HG03108 (cell line): ENCODE data around the gene GPC2.
"Not testable (repeated sequence)": the region's sequence is repeated elsewhere in the genome, so short reads cannot be mapped to it uniquely, and the experiment has no call there.

Experiments used
- ATAC-seq: cut with Tn5 transposase; IDR thresholded peaks from one replicate; pipeline ENCODE4 v1.9.1; 2021; ENCODE audit warnings: moderate library complexity; ENCODE audit not compliant: unreplicated experiment

GPC2 gene

DNA sequence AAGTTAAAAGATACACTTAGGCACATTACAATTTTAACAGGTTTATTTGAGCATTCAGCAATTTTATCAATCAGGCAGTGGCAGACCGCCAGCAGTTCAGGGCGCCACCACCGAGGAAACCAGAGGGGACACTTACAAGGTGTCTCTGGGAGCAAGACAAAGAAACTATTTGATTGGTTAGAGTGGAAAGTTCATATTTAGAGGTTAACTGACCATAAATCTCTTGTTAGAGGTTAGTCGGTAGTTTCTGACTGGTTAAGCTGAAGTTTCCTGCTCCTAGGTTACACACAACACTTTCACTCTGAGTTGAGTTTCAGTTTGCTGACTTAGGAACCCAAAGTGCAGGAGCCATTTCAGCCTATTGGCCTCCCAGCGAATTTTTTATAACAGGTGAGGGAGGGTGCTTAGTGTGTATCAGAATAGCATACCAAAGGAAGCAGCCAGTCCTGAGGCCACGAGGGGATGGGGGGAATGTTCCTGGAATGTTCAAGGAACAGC is 31.8 kb upstream of the GPC2 start:
- peak; percentile 70 for ATAC-seq

DNA sequence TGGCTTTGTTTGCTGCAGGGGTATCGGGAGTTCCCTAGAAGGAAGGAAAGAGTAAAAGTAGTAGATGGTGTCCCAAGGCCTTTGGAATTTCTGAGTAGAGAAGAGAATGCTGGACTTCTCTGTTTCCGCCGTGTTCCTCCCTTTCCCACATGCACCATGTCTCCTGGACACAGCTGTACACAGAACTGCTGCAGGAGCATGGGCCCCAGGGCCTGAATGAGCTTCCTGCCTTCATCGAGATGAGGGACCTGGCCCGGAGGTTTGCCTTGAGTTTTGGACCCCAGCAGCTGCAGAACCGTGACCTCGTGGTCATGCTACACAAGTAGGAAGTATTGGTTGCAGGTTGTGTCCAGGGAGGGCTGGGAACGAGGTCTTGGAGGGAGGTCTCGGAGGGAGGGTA is 27.3 kb upstream of the GPC2 start:
- no peak for ATAC-seq

DNA sequence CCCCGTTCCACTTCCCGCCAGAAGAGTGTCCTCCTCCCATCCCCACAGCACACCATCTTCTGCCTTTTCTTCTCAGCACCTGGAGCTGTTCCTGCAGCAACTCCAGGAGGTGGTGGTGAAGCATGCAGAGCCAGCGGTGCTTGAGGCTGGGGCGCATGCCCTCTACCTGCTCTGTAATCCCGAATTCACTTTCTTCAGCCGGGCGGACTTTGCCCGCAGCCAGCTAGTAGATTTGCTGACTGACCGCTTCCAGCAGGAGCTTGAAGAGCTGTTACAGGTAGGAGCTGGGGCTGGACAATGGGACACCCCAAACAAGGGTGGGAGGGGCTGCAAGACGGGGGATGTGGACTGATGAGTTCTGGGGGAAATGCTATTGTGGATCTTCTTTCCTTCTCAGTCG is 23.5 kb upstream of the GPC2 start:
- no peak for ATAC-seq

DNA sequence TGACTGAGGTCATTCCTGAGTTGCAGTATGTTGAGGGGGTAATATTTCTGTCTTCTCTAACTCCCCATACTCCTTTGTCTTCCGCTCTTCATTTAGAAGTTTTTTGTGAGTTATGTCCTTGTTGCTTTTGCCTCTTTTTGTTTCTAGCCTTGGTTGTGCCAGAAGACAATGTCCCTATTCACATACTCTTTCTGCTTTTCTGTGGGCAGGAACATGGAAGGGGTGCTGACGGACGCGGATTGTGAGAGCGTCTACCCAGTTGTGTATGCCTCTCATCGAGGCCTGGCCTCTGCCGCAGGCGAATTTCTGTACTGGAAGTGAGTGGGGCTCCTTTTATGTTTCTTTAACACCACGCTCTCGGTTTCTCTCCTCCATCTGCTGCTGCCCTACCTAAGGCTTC is 21.1 kb upstream of the GPC2 start:
- ATAC-seq, result no peak

DNA sequence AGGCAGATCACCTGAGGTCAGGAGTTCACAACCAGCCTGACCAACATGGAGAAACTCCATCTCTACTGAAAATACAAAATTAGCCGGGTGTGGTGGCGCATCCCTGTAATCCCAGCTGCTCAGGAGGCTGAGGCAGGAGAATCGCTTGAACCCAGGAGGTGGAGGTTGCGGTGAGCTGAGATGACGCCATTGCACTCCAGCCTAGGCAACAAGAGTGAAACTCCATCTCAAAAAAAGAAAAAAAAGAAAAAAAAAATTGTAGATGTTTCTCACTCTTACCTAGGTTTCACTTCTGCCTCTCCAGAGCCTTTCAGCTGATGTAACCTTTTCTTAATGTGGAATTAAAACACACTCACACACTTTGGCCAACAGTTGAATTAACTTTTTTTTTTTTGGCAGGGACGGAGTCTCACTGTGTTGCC is 18.7 kb upstream of the GPC2 start:
- ATAC-seq, result not testable (repeated sequence)

DNA sequence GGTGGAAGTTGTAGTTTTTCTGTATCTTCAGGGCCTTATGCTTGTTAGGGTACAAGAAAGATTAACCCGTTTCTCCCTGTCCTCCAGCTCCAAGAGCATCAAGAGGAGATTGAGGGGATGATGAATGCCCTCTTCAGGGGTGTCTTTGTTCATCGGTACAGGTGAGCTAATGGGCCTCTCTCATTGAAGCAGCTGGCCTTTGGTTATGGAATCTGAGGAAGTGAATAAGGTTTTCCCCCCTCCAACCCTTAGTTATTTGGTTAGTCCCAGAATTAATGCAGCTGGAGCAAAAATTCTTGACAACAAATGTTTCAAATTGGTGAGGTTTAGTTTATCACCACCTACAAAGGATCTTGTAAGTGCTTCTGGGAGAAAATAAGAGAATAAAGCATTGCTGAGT is 18.0 kb upstream of the GPC2 start:
- ATAC-seq, result no peak

DNA sequence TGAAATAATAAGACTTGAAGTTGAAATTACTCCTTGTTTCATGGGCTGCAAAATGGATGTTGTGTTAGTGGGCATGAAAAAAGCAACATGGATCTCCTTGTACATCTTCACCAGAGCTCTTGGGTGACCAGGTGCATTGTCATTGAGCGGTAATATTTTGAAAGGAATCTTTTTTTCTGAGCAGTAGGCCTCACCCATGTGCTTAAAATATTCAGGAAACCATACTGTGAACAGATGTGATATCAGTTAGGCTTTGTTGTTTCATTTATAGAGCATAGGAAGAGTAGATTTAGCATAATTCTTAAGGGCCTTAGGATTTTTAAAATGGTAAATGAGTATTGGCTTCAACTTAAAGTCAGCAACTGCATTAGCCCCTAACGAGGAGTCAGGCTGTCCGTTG is 15.8 kb upstream of the GPC2 start:
- no peak for ATAC-seq

DNA sequence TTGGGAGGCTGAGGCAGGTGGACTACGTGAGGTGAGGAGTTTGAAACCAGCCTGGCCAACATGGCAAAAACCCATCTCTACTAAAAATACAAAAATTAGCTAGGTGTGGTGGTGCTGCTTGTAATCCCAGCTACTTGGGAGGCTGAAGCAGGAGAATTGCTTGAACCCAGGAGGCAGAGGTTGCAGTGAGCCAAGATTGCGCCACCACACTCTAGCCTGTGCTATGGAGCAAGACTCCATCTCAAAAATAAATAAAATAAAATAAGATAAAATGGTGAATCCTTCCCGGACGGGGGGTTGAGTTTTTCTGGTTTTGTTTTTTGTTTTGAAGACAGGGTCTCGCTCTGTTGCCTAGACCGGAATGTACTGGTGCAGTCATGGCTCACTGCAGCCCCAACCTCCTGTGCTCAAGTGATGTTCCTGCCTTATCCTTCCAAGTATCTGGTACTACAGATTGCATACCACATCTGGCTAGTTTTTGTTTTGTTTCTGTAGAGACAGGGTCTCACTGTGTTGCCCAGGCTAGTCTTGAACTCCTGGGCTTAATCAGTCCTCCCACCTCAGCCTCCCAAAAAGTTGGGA is 15.2 kb upstream of the GPC2 start:
- ATAC-seq, result not testable (repeated sequence)

DNA sequence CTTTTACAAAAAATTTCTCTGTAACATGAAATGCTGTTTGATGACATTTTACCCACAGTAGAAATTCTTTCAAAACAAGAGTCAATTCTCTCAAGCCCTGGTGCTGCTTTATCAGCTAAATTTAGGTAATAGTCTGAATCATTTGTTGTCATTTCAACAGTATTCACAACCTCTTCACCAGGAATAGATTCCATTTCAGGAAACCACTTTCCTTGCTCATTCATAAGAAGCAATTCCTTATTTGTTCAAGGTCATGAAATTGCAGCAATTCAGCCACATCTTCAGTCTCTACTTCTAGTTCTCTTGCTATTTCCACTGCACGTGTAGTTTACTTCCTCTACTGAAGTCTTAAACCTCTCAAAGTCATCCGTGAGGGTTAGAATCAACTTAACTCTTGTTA is 14.6 kb upstream of the GPC2 start:
- no peak for ATAC-seq

DNA sequence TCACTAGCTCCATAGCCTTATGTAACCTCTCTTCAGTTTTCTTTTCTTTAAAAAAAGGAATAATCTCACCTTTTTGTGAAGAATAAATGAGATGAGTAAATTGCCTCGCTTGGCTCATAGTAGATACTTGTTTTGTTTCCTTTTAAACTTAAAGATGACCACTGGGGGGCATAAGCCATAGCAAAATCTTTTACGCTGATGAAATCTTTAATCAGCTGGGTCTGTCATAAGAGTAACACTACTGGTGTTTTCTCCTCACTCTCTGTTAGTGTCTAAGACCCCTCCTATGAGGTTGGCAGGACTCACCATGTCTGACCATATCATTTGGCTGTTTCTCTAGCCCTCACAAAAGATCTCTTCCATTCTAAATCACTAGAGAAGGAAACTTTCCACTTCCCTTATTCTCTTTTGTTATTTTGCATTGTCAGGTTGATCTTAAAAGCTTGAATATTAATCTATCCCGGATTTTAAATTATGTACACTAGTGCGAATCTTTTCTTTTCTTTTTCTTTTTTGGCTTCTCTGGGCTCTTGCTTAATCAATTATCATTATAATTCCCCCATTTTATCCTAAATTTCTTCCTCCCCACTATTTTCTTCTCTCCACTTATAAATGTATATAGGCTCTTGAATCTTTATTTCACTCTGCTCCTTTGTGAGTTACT is 13.0 kb upstream of the GPC2 start:
- ATAC-seq, result no peak

DNA sequence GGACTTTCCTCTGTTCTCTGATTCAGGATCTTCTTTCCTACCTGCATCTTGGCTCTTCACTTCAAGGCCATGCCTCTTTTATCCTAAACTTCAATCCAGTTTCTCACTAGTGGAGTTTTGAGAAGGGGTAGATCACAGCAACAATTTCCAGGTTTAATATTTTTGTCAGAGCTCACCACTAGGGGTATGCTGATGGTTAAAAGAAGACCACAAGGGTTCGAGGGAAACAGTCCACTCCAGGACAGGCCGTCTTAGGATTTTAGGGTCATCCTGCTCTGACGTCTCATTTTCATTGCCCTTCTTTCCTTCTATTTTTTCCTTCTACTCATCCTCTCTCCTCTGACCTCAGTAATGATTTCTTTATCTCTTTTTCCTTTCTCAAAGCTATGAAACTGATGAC is 11.9 kb upstream of the GPC2 start:
- no peak for ATAC-seq

DNA sequence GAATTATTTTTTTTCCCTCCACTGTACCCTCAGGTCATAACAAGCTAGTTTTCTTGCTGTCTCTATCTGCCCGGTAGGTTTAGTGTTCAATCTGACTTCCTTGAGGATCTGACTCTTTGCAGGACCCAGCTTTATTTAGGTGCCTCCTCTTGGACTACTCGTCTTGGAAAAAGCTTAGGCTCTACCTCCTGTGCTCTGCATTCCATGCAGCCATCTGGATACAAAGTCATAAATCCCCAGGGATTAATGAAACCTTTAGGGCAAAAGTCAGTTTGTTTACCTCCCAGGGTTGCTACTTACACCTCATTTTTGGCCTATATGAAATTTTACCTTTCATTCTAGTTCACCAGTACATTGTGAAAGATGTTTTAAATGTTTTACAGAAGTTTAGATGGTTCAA is 8.5 kb upstream of the GPC2 start:
- no peak for ATAC-seq

DNA sequence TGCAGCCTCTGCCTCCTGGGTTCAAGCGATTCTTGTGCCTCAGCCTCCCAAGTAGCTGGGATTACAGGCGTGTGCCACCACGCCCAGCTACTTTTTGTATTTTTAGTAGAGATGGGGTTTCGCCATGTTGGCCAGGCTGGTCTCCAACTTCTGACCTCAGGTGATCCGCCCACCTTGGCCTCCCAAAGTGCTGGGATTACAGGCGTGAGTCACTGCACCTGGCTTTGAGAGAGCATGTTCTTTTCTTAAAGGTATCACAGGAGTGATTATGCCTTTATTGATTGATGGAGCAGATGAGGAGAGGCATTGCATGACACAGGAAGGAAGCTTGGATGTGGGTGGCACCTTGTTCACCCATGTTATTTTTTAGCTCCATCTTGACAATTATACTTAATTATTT is 5.9 kb upstream of the GPC2 start:
- not testable (repeated sequence) for ATAC-seq

DNA sequence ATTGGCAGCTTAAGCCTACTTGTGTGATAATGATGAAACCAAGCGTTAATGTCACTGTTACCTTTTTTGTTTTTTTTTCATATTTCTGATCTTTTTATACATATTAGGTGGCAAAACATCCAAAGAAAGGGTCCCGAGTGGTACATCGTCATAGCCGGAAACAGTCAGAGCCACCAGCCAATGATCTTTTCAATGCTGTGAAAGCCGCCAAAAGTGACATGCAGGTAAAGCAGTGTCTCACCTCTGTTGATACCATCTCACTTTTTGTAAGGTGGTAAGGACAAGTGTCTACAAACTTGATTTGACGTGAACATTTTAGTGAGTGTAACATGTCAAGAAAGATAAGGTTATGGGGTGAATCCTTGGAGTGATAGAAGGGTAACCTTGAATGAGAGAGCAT is 5.4 kb upstream of the GPC2 start:
- ATAC-seq, result not testable (repeated sequence)

DNA sequence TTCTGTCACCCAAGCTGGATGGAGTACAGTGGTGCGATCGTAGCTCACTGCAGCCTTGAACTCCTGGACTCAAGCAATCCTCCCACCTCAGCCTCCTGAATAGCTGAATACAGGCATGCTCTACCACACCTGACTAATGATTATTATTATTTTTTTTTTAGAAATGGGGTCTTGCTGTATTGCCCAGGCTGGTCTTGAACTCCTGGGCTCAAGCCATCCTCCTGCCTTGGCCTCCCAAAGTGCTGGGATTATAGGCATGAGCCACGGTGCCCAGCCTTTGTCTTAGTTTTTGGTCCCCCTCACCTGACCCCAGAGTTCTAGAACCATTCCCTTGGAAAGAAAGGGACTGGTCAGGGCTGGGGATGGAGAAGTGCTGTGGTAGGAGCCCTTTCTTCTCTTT is 2.9 kb upstream of the GPC2 start:
- not testable (repeated sequence) for ATAC-seq

DNA sequence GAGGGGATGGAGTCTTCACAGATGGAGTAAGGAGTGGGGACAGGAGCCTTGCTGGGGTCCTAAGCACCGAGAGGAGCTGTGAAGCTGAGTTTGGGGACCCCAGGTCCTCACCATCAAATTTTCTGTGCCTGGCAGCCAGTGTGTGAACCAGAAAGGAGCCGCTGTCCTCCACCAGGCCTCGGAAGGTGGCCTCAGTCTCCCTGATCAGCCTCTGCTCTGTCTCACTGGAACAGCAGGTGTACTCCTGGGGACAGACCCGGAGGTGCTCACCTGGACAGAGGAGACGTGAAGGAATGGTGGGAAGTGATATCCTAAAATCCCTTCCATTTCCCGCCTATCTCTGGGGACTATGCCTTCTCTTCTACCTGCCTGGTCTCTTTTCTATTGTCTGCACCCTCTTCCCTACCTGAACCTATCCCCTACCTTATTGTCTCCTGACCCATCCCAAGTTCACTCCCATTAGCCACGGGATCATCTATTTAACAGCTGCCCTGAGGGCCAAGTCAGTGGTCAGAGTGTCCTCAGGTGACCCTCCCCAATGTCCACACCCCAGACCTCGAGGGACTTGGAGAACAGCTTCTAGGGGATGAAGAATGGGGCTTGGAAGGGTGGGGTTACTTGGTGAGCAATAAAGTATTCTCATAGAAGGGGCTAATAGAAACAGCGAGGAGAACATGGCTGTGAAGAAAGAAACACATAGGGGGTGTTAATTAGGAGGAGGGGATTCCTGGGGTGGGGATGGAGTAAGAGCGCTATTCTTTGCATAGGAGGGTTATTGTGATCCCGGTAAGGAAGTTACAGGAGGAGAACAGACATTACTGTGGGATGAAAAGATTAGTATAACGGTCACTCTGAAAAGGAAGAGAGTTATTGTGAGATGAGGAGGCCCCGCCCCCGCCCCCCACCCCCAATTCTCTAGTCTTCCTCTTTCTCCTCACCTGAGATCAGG is 811 bp downstream of the GPC2 start:
- no peak for ATAC-seq

DNA sequence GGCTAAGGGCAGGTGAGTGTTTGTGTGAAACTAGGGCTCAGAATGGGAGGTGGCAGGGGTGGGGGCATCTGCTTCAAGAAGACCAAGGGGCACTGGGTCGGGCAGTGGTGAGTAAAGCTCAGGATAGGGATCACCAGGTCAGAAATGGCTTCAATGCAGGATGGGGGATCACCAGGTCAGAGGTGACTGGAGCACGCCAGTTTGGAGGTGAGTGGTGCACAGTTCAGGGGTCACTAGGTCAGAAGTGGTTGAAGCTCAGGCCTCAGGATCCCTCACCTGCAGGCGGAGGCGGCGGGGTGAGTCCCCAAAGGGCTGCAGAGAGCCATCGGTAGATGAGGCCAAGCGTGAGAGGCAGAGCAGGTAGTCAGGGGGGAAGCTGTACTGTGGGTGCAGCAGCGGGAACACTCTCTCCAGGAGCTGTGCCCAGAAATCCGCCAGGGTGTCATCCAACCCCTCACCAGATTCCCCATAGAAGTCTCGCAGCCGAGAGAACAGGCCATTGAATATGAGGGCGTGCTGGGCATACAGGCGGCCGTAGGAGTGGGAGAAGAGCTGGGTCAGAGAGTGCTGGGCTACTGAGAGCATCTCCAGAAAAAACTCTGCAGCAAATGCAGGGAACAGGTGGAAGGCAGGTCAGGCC is 1.8 kb downstream of the GPC2 start:
- no peak for ATAC-seq

DNA sequence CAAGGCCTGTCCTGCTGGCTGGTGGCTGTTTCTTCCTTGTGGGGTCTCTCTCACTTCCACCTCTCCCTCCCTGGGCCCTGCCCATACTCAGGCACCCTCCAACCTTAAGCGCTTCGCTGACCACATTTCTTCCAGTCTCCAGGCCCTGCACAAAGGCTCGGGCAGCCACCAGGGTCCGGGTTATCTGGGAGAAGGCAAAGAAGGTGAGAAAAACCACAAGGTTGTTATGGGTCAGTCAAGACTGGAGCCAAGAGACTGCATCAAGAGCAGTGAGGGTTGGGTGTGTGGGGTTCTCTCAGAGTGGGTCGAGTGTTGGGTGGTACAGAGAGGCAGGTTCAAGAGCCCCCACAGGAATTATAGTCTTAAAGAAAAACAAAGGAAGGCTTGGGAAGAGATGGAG is 2.6 kb downstream of the GPC2 start:
- ATAC-seq, result no peak

DNA sequence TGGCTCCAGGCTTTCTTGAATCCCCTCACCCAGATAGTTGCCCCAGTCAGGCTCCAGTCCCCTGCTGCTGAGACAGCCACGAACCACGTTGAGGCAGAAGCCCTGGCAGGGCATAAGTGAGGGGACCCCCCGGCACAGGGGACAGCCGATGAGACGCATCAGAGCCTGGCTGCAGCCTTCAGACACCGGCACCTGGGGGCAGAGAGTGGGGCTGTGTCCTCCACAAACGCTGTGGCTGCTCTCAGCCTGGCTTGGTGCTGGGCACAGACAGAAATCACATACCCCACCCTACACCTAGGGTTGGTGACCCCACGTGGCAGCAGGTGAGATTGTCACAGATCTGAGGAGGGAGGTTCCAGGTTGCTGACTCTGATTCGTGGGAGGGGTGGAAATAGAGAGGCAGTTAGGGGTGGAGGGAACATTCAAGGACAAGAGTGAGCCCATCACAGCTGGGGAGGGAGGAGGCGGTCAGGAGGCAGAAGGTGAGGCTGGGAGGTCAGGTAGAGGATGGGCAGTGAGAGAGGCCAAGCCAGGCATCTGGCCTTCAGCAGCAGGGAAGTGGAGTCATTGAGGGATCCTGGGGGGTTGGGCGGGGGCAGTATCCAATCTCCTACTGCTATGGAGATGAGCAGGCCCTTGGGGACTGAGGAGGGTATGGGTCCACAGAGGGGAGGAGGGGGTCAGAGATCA is 3.2 kb downstream of the GPC2 start:
- ATAC-seq, result no peak

DNA sequence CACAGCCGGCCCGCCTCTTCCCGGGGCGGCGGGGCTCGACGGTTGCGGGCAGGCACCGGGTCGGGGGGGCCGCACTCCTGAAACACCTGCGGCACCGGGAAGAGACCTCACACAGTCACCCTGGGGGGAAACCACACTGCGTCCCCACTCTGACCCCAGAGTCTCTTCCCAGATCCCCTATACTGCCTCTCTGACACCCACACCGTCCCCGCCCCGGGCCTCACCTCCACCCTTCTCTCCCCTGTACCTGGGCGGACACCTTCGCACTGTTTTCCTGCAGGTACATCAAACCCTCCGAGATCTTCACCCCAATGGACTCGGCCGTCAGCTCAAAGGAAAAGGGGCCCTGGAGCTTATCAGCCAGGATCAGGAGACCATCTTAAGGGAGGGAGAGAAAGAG is 5.3 kb downstream of the GPC2 start:
- ATAC-seq, result no peak
